Natural killer cell (primary cell): ENCODE results near the gene ODAD3. TPM values are rescaled to one million over a fixed set of nuclear protein-coding genes. Genes with fewer than 3 reads are reported as not detected.
"Not testable (repeated sequence)": the region's sequence is repeated elsewhere in the genome, so short reads cannot be mapped to it uniquely, and the experiment has no call there.

Source experiments
- ATAC-seq, 3 donors: fragments of 150-1000 bp in 2 of 3; fragments of 200-7000 bp in 1 of 3; cut with Tn5 transposase; 1 replicate in 1 of 3; 2 replicates in 2 of 3; pipeline ENCODE4 v1.10.0; 2021; ENCODE audit warnings: mild to moderate bottlenecking in 2 of 3, moderate library complexity in 2 of 3
- DNase-seq, 2 donors: peaks; one replicate each; pipeline versions ENCODE4 v3.0.0 to v3.0.0-alpha.2; 2013 to 2021; ENCODE audit warnings: mixed read lengths in 1 of 2
- H3K27ac ChIP-seq: one replicate; pipeline ENCODE4 v1.5.1; 2013; ENCODE audit warnings: mild to moderate bottlenecking, low read length
- H3K27me3 ChIP-seq: one replicate; pipeline ENCODE4 v1.6.1; 2013; ENCODE audit warnings: low read length; ENCODE audit not compliant: control insufficient read depth, insufficient read depth
- H3K36me3 ChIP-seq: one replicate; pipeline ENCODE4 v1.6.1; 2013; ENCODE audit warnings: low read length; ENCODE audit not compliant: control insufficient read depth, insufficient read depth
- H3K4me1 ChIP-seq: one replicate; pipeline ENCODE4 v1.6.1; 2013; ENCODE audit warnings: low read length; ENCODE audit not compliant: control insufficient read depth, insufficient read depth
- H3K4me3 ChIP-seq: one replicate; pipeline ENCODE4 v1.5.1; 2013; ENCODE audit warnings: low read length
- H3K9me3 ChIP-seq: one replicate; pipeline ENCODE4 v1.6.1; 2013; ENCODE audit warnings: low read length; ENCODE audit not compliant: control insufficient read depth, insufficient read depth
- H3K27ac Mint-ChIP-seq, 2 donors: one replicate each; pipeline ENCODE4 v1.8.0; 2022; ENCODE audit warnings: mild to moderate bottlenecking in 2 of 2, mixed read lengths in 2 of 2, moderate library complexity in 1 of 2
- H3K27me3 Mint-ChIP-seq, 2 donors: one replicate each; pipeline ENCODE4 v1.8.0; 2022; ENCODE audit warnings: low read depth in 2 of 2, mixed read lengths in 2 of 2
- H3K36me3 Mint-ChIP-seq: one replicate; pipeline ENCODE4 v1.8.0; 2022; ENCODE audit warnings: mixed read lengths
- H3K4me1 Mint-ChIP-seq, 2 donors: one replicate each; pipeline ENCODE4 v1.8.0; 2022; ENCODE audit warnings: mixed read lengths in 2 of 2
- H3K4me3 Mint-ChIP-seq: one replicate; pipeline ENCODE4 v1.8.0; 2022; ENCODE audit warnings: mild to moderate bottlenecking, moderate library complexity, mixed read lengths
- H3K9me3 Mint-ChIP-seq, 2 donors: one replicate each; pipeline ENCODE4 v1.8.0; 2022; ENCODE audit warnings: mixed read lengths in 2 of 2
- WGBS: methylation state at CpG from one replicate; pipeline ENCODE4 v1.1.7; 2013; ENCODE audit warnings: missing lambda C conversion rate; ENCODE audit not compliant: insufficient coverage; 5-methylcytosine and 5-hydroxymethylcytosine counted together
- intact Hi-C: fragments of 100-400 bp; cut with micrococcal nuclease; formaldehyde crosslinking; loops from one replicate; pipeline ENCODE4 v1.14.2; 2022
- total RNA-seq, 4 donors: library from RNA; stranded (reverse); fragments of 120-200 nt in 1 of 4; gene quantifications; one replicate each; pipeline versions ENCODE4 v1.2.3 to v1.2.4, GENCODE V29; 2013 to 2022
- TF ChIP-seq, protein P1 (sequence below): fragments of 200-600 bp; IDR thresholded peaks from one replicate; pipeline ENCODE4 v1.8.0; 2022; ENCODE audit warnings: antibody characterized with exemption

ODAD3 gene
- total RNA-seq, 3 donors from 2014 or later (not counting 1 experiment from before 2014, with no cell fraction given): not detected

GRCh38 chr19:11414544-11414943, 20.4 kb downstream of the ODAD3 start:
- Histone ChIP-seq H3K4me1 (peaks cover 9% of the 10 kb centered on the region), H3K36me3 (no peaks in the 10 kb centered on the region), H3K4me3 (no peak overlapping the region), H3K27ac (no peak overlapping the region), H3K9me3 (no peaks in the 10 kb centered on the region), H3K27me3 (peaks cover 10% of the 10 kb centered on the region)
- DNase-seq (no peak), ATAC-seq (no peak)
- peaks cover 0 to 7% of the 10 kb centered on the region in 2 donors for H3K4me1 Mint-ChIP-seq
- TF ChIP-seq, protein P1, sequence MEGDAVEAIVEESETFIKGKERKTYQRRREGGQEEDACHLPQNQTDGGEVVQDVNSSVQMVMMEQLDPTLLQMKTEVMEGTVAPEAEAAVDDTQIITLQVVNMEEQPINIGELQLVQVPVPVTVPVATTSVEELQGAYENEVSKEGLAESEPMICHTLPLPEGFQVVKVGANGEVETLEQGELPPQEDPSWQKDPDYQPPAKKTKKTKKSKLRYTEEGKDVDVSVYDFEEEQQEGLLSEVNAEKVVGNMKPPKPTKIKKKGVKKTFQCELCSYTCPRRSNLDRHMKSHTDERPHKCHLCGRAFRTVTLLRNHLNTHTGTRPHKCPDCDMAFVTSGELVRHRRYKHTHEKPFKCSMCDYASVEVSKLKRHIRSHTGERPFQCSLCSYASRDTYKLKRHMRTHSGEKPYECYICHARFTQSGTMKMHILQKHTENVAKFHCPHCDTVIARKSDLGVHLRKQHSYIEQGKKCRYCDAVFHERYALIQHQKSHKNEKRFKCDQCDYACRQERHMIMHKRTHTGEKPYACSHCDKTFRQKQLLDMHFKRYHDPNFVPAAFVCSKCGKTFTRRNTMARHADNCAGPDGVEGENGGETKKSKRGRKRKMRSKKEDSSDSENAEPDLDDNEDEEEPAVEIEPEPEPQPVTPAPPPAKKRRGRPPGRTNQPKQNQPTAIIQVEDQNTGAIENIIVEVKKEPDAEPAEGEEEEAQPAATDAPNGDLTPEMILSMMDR: no peak
- intact Hi-C loops: no loop called here
- peaks cover 0 to 23% of the 10 kb centered on the region in 2 donors for H3K27me3 Mint-ChIP-seq
- 94% methylated on average over 2 of the region's 2 CpGs for WGBS
- H3K4me3 Mint-ChIP-seq: no peak overlapping the region
- H3K9me3 Mint-ChIP-seq: no peaks in the 10 kb centered on the region
- no peaks in the 10 kb centered on the region for H3K36me3 Mint-ChIP-seq
- H3K27ac Mint-ChIP-seq: no peak overlapping the region

DNA sequence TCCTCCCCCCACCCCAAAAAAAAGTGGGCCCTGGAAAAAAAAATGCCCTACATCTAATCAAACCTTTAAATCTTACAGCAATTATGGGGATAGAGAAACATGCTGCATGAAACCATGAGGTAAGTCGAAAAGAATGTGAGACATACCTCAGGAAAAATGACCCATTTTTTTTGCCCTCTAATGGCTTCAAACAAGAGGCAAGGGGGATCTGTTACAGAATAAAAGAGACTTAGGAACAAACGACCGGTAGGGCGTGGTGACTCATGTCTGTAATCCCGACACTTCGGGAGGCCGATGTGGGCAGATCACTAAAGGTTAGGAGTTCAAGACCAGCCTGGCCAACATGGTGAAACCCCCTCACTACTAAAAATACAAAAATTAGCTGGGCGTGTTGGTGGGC, 24.2 kb downstream of the ODAD3 start:
- intact Hi-C loops: no loop called here
- ATAC-seq: no peak

GRCh38 chr19:11408591-11408990, 26.3 kb downstream of the ODAD3 start:
- no peak for DNase-seq
- TF ChIP-seq, protein P1: no peak
- H3K4me3 ChIP-seq: no peak overlapping the region
- H3K9me3 Mint-ChIP-seq: no peaks in the 10 kb centered on the region
- H3K27me3 Mint-ChIP-seq: peaks cover 0 to 4% of the 10 kb centered on the region in 2 donors
- no peak overlapping the region for H3K27ac ChIP-seq
- no peak overlapping the region for H3K27ac Mint-ChIP-seq
- no peaks in the 10 kb centered on the region for H3K4me1 Mint-ChIP-seq
- 80% methylated on average over 3 of the region's 4 CpGs for WGBS
- no peaks in the 10 kb centered on the region for H3K36me3 ChIP-seq
- intact Hi-C loops: no loop called here
- H3K4me1 ChIP-seq: peaks cover 4% of the 10 kb centered on the region
- H3K27me3 ChIP-seq: peaks cover 2% of the 10 kb centered on the region
- no peak overlapping the region for H3K4me3 Mint-ChIP-seq
- no peaks in the 10 kb centered on the region for H3K36me3 Mint-ChIP-seq
- no peak for ATAC-seq
- no peaks in the 10 kb centered on the region for H3K9me3 ChIP-seq

More for the DNA sequence above, 24.2 kb downstream of the ODAD3 start:
- Histone ChIP-seq H3K27me3 (peaks cover 2% of the 10 kb centered on the region), H3K27ac (no peak overlapping the region), H3K9me3 (no peaks in the 10 kb centered on the region), H3K36me3 (no peaks in the 10 kb centered on the region), H3K4me3 (no peak overlapping the region), H3K4me1 (peaks cover 4% of the 10 kb centered on the region)
- peaks cover 0 to 4% of the 10 kb centered on the region in 2 donors for H3K27me3 Mint-ChIP-seq
- WGBS: 87% methylated on average over 8 of the region's 8 CpGs
- no peak overlapping the region for H3K27ac Mint-ChIP-seq
- no peaks in the 10 kb centered on the region for H3K4me1 Mint-ChIP-seq
- no peaks in the 10 kb centered on the region for H3K36me3 Mint-ChIP-seq
- DNase-seq: no peak
- TF ChIP-seq, protein P1: no peak
- H3K9me3 Mint-ChIP-seq: no peaks in the 10 kb centered on the region
- H3K4me3 Mint-ChIP-seq: no peak overlapping the region

GRCh38 chr19:11406703-11407236, 28.2 kb downstream of the ODAD3 start:
- H3K27ac Mint-ChIP-seq, H3K4me3 Mint-ChIP-seq, H3K4me1 Mint-ChIP-seq, H3K4me3 ChIP-seq, H3K9me3 Mint-ChIP-seq, ATAC-seq, intact Hi-C loops, H3K27ac ChIP-seq, H3K27me3 ChIP-seq, H3K36me3 Mint-ChIP-seq, H3K36me3 ChIP-seq, DNase-seq, H3K4me1 ChIP-seq, H3K27me3 Mint-ChIP-seq, H3K9me3 ChIP-seq: not testable (repeated sequence)
- 80% methylated on average over 12 of the region's 12 CpGs for WGBS
